ENCODE results near the gene SPRR2B.
"Not testable (repeated sequence)": the region's sequence is repeated elsewhere in the genome, so short reads cannot be mapped to it uniquely, and the experiment has no call there.

Gene SPRR2B

GRCh38 chr1:153032677-153033308 lies 38.6 kb downstream of the SPRR2B start:
- peak; percentile 84 for DNase-seq

- DNase-seq = no peak
Measured at GRCh38 chr1:153032073-153032472, 39.3 kb downstream of the SPRR2B start.

- DNase-seq = no peak
Measured at GRCh38 chr1:153030895-153031294, 40.5 kb downstream of the SPRR2B start, which contains the start of gene SPRR1B. Gene SPRR1B, plus strand, starts transcription at chr1:153031203. Its CDS starts 1,143 bp downstream, at chr1:153032346.

GRCh38 chr1:153028766-153029165 lies 42.6 kb downstream of the SPRR2B start:
- DNase-seq = no peak

- DNase-seq = no peak
Measured at GRCh38 chr1:153025797-153026196, 45.6 kb downstream of the SPRR2B start.

- no peak for DNase-seq
Measured at GRCh38 chr1:153024413-153024812, 47.0 kb downstream of the SPRR2B start.

GRCh38 chr1:153023109-153023508 lies 48.3 kb downstream of the SPRR2B start:
- no peak for DNase-seq

- DNase-seq = not testable (repeated sequence)
Measured at GRCh38 chr1:153022340-153022739, 49.1 kb downstream of the SPRR2B start.

GRCh38 chr1:153021829-153022228 lies 49.6 kb downstream of the SPRR2B start:
- DNase-seq = not testable (repeated sequence)

Data from NCI-H226 (cell line).